Gastroesophageal sphincter (tissue), 3 donors: ENCODE results near the gene PROC.

Experiments
- EP300 ChIP-seq: sonication (generic); formaldehyde crosslinking; IDR thresholded peaks from one replicate; pipeline ENCODE4 v1.6.1; 2017; ENCODE audit warnings: antibody characterized with exemption, mild to moderate bottlenecking
- POLR2AphosphoS5 ChIP-seq: sonication (generic); formaldehyde crosslinking; IDR thresholded peaks from one replicate; pipeline ENCODE4 v1.6.1; 2017; ENCODE audit warnings: antibody characterized with exemption
- TF ChIP-seq, protein P1 (sequence below), 4 experiments: fragments of 200-600 bp in 2 of 4; fragments of 450-650 bp in 2 of 4; sonication (generic) in 1 of 4; IDR thresholded peaks; one replicate each; pipeline ENCODE4 v1.5.1; 2017 to 2019; ENCODE audit warnings: antibody characterized with exemption in 4 of 4, mild to moderate bottlenecking in 2 of 4, moderate library complexity in 2 of 4

GRCh38 chr2:127373362-127374083 is 44.7 kb upstream of the PROC start:
- TF ChIP-seq, protein P1, sequence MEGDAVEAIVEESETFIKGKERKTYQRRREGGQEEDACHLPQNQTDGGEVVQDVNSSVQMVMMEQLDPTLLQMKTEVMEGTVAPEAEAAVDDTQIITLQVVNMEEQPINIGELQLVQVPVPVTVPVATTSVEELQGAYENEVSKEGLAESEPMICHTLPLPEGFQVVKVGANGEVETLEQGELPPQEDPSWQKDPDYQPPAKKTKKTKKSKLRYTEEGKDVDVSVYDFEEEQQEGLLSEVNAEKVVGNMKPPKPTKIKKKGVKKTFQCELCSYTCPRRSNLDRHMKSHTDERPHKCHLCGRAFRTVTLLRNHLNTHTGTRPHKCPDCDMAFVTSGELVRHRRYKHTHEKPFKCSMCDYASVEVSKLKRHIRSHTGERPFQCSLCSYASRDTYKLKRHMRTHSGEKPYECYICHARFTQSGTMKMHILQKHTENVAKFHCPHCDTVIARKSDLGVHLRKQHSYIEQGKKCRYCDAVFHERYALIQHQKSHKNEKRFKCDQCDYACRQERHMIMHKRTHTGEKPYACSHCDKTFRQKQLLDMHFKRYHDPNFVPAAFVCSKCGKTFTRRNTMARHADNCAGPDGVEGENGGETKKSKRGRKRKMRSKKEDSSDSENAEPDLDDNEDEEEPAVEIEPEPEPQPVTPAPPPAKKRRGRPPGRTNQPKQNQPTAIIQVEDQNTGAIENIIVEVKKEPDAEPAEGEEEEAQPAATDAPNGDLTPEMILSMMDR (IDR thresholded peaks at IDR 0.05), result no peak
- TF ChIP-seq POLR2AphosphoS5 (no peak), EP300 (no peak)
